Measurements from ENCODE around the gene C1QTNF1.

The C1QTNF1 gene

GRCh38 chr17:78992542-78993212 is 31.3 kb upstream of the C1QTNF1 start:
- DNase-seq (ENCODE audit: low spot score) = no peak

- peak; percentile 25 for DNase-seq (ENCODE audit: low spot score)
These were observed 30.6 kb upstream of the C1QTNF1 start for GRCh38 chr17:78993241-78993956.

- no peak for DNase-seq (ENCODE audit: low spot score)
These were observed 29.8 kb upstream of the C1QTNF1 start for GRCh38 chr17:78993981-78994671.

- no peak for DNase-seq (ENCODE audit: low spot score)
These were observed 28.8 kb upstream of the C1QTNF1 start for GRCh38 chr17:78995022-78995760.

GRCh38 chr17:78995761-78996451 is 28.1 kb upstream of the C1QTNF1 start:
- DNase-seq (ENCODE audit: low spot score) = peak; percentile 80

GRCh38 chr17:78996781-78997201 is 27.2 kb upstream of the C1QTNF1 start:
- DNase-seq (ENCODE audit: low spot score) = no peak

- DNase-seq (ENCODE audit: low spot score) = no peak
These were observed 26.7 kb upstream of the C1QTNF1 start for GRCh38 chr17:78997231-78997741.

- DNase-seq (ENCODE audit: low spot score) = no peak
These were observed 26.1 kb upstream of the C1QTNF1 start for GRCh38 chr17:78997881-78998280.

- DNase-seq (ENCODE audit: low spot score) = peak; percentile 63
These were observed 25.5 kb upstream of the C1QTNF1 start for GRCh38 chr17:78998311-78999055.

GRCh38 chr17:78999056-78999768 is 24.8 kb upstream of the C1QTNF1 start:
- DNase-seq (ENCODE audit: low spot score) = no peak

- no peak for DNase-seq (ENCODE audit: low spot score)
These were observed 24.0 kb upstream of the C1QTNF1 start for GRCh38 chr17:78999947-79000395.

GRCh38 chr17:79000396-79001189 is 23.4 kb upstream of the C1QTNF1 start:
- no peak for DNase-seq (ENCODE audit: low spot score)

GRCh38 chr17:79001190-79002020 is 22.6 kb upstream of the C1QTNF1 start:
- DNase-seq (ENCODE audit: low spot score) = no peak

GRCh38 chr17:79002291-79002690 is 21.7 kb upstream of the C1QTNF1 start:
- no peak for DNase-seq (ENCODE audit: low spot score)

- no peak for DNase-seq (ENCODE audit: low spot score)
These were observed 21.0 kb upstream of the C1QTNF1 start for GRCh38 chr17:79002796-79003593.

- no peak for DNase-seq (ENCODE audit: low spot score)
These were observed 20.1 kb upstream of the C1QTNF1 start for GRCh38 chr17:79003661-79004411.

Data from LoVo (cell line).